K562 (cell line): ENCODE measurements around the gene ABHD14A. TPM values are rescaled to one million over a fixed set of nuclear protein-coding genes. Genes with fewer than 3 reads are reported as not detected.

Experiments
- ATAC-seq: fragments of 200-7000 bp; cut with Tn5 transposase; 3 replicates; pipeline ENCODE4 v1.9.1; 2020; ENCODE audit warnings: moderate library complexity
- BruUV-seq: library from RNA; stranded (reverse); fragments of 400-500 nt; replicated peaks from 2 replicates; lab custom pipeline; 2021; lab: Mats Ljungman, UMichigan
- CTCF ChIA-PET: fragments of 300-600 bp; formaldehyde crosslinking; extraction: SDS; loops from one replicate; lab custom pipeline; 2021; ENCODE audit warnings: low intra/inter-chr PET ratio; lab: Yijun Ruan, JAX
- POLR2A ChIA-PET: fragments of 300-600, 350-650 bp; sonication (Branson Sonifier 250); formaldehyde crosslinking; extraction: SDS; loops from one replicate; lab custom pipeline; 2021; ENCODE audit warnings: antibody characterized with exemption, inconsistent platforms; lab: Yijun Ruan, JAX
- DNase-seq, 4 experiments: peaks; one replicate each; pipeline versions ENCODE4 v3.0.0 to v3.0.0-alpha.2; 2011 to 2018; ENCODE audit warnings: low spot score in 3 of 4, mixed read lengths in 3 of 4; ENCODE audit errors: extremely low read depth in 1 of 4
- FAIRE-seq: peaks from 2 replicates; lab custom pipeline; 2011; peaks lifted over from hg19 to GRCh38; lab: Jason Lieb, UNC
- H2AFZ ChIP-seq: 2 replicates; pipeline ENCODE4 v1.6.0; 2011; ENCODE audit warnings: low read depth, low read length, control low read depth, inconsistent platforms
- H3K27ac ChIP-seq: fragments of 200-600 bp; 3 replicates; pipeline ENCODE4 v1.8.0; 2011; ENCODE audit warnings: low read depth, mild to moderate bottlenecking, control low read depth, inconsistent platforms, low read length, moderate library complexity, mixed read lengths; ENCODE audit errors: extremely low read depth
- H3K27me3 ChIP-seq, 2 experiments: fragments of 300-600 bp in 1 of 2; 2 replicates in 1 of 2; 3 replicates in 1 of 2; pipeline versions ENCODE4 v1.6.0 to v1.8.0; 2011; ENCODE audit warnings: inconsistent platforms in 2 of 2, low read length in 2 of 2, mild to moderate bottlenecking in 1 of 2, mixed read lengths in 1 of 2, moderate library complexity in 1 of 2; ENCODE audit not compliant: control insufficient read depth in 2 of 2, insufficient read depth in 2 of 2
- H3K36me3 ChIP-seq: fragments of 300-600 bp; 3 replicates; pipeline ENCODE4 v1.8.0; 2011; ENCODE audit warnings: mild to moderate bottlenecking, low read length, inconsistent platforms; ENCODE audit not compliant: control insufficient read depth, insufficient read depth
- H3K4me1 ChIP-seq, 2 experiments: fragments of 200-600 bp in 1 of 2; replicated peaks in 1 of 2; 2 replicates in 1 of 2; 3 replicates in 1 of 2; pipeline versions ENCODE4 v1.5.1 to v1.8.0; 2011; ENCODE audit warnings: inconsistent platforms in 2 of 2, low read length in 2 of 2, mild to moderate bottlenecking in 1 of 2, mixed read lengths in 1 of 2, moderate library complexity in 1 of 2; ENCODE audit not compliant: control insufficient read depth in 2 of 2, insufficient read depth in 2 of 2
- H3K4me2 ChIP-seq: 2 replicates; pipeline ENCODE4 v1.6.1; 2011; ENCODE audit warnings: low read length, control low read depth, inconsistent platforms, mixed read lengths; ENCODE audit not compliant: insufficient read depth
- H3K4me3 ChIP-seq: fragments of 200-600 bp; sonication (generic), shearing (Covaris generic); 2 replicates; pipeline ENCODE4 v1.5.1; 2016; ENCODE audit warnings: control low read depth, inconsistent platforms
- H3K79me2 ChIP-seq: fragments of 200-600 bp; 3 replicates; pipeline ENCODE4 v1.8.0; 2011; ENCODE audit warnings: low read length, inconsistent platforms; ENCODE audit not compliant: control insufficient read depth, insufficient read depth
- H3K9ac ChIP-seq, 2 experiments: 2 replicates each; pipeline versions ENCODE4 v1.6.0 to v1.6.1; 2011; ENCODE audit warnings: low read depth in 2 of 2, low read length in 2 of 2, control low read depth in 1 of 2, inconsistent platforms in 1 of 2, mild to moderate bottlenecking in 1 of 2, mixed read lengths in 1 of 2; ENCODE audit not compliant: insufficient read depth in 1 of 2
- H3K9me1 ChIP-seq: one replicate; pipeline ENCODE4 v1.6.0; 2011; ENCODE audit warnings: inconsistent platforms, mild to moderate bottlenecking, low read length, moderate library complexity; ENCODE audit not compliant: control insufficient read depth, insufficient read depth
- H3K9me3 ChIP-seq: replicated peaks from 2 replicates; pipeline ENCODE4 v1.5.1; 2011; ENCODE audit warnings: low read depth, low read length, inconsistent platforms; ENCODE audit not compliant: control insufficient read depth, insufficient read depth
- H4K20me1 ChIP-seq: replicated peaks from 2 replicates; pipeline ENCODE4 v1.6.1; 2011; ENCODE audit warnings: low read length, inconsistent platforms, mixed read lengths; ENCODE audit not compliant: control insufficient read depth, insufficient read depth
- CREB3L1 ChIP-seq: fragments of 450-650 bp; IDR thresholded peaks from 2 replicates; pipeline ENCODE4 v1.6.1; 2014; ENCODE audit warnings: low read depth, mild to moderate bottlenecking, moderate library complexity, borderline replicate concordance
- KDM1A ChIP-seq, 2 experiments: fragments of 450-650 bp; IDR thresholded peaks; 2 replicates each; pipeline ENCODE4 v1.6.1; 2016; ENCODE audit warnings: mild to moderate bottlenecking in 2 of 2
- ZNF707 ChIP-seq: fragments of 250-450 bp; sonication (Bioruptor Pico); conservative IDR thresholded peaks from 2 replicates; pipeline ENCODE4 v1.8.0; 2022; ENCODE audit warnings: inconsistent platforms, mild to moderate bottlenecking, moderate library complexity
- WGBS: fragments of 100-300 bp; shearing (Covaris generic); methylation state at CpG from one replicate; pipeline ENCODE4 v1.1.6; 2016; ENCODE audit warnings: low coverage, mixed read lengths; ENCODE audit not compliant: insufficient coverage; ENCODE audit errors: missing lambda C conversion rate; 5-methylcytosine and 5-hydroxymethylcytosine counted together
- in situ Hi-C: fragments of 300-500 bp; cut with MboI; formaldehyde crosslinking; loops from 4 replicates; pipeline ENCODE4 v1.15.0; 2018; ENCODE audit warnings: inconsistent platforms, mixed read lengths
- intact Hi-C: fragments of 100-400 bp; cut with micrococcal nuclease; formaldehyde crosslinking; loops from 2 replicates; pipeline ENCODE4 v1.14.2; 2022
- polyA plus RNA-seq, 8 experiments: library from polyadenylated mRNA; depleted of rRNA in 4 of 8; stranded (reverse) in 5 of 8; unstranded in 3 of 8; fragments of >200 nt; fragmentation: Nextera tagmentation in 2 of 8; fragmentation: Illumina TruSeq in 1 of 8; extraction: Ambion mirVana in 2 of 8; extraction: Trizol in 1 of 8; gene quantifications; 2 replicates each; pipeline versions ENCODE4 v1.2.1 to v1.2.3, GENCODE V29; 2011 to 2014; ENCODE audit warnings: inconsistent platforms in 1 of 8, missing spikeins in 1 of 8
- total RNA-seq, 7 experiments: library from RNA; depleted of rRNA in 6 of 7; stranded (reverse); fragments of >200 nt in 6 of 7; fragmentation: Illumina TruSeq in 2 of 7; extraction: Trizol in 2 of 7; gene quantifications; 2 replicates each; pipeline versions ENCODE4 v1.2.1 to v1.2.3, GENCODE V29; 2011 to 2021; ENCODE audit warnings: low replicate concordance in 1 of 7

The ABHD14A gene
- total and polyA plus RNA-seq, 9 of the 15 experiments (the other 6 are each of a cell fraction or from before 2014, with no cell fraction given): 0.90 to 10.5 (median 8.3) TPM

DNA sequence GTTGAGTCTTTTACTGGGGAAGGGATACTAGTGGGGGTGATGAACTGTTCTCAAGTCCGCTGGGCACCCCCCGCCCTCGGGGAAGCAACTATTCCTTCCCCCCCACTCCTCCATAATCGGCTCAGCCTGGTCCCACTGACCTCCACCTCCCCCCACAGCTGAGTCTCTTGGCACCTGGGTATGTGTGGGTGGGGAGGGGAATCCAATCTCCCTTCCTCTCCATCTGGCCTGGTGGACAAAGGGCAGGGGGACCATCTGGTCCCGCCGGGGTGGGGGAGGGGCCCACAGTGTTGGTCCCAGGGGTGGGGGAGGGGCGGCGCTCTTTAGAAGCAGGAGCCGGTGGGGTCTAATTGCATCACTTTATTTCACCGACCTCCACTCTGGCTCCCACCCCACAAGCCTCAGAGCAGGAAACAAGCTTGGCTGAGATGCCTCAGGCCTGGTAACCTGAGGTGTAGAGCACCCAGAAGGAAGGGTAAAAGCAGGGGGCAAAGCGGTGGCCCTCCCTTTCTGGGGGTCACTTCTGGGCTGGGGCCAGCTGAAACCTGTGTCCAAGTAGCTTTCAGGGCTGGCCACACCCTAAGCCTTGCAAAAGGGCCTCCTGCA lies 6.6 kb upstream of the ABHD14A start (continued):
- TF ChIP-seq CREB3L1: no peak

DNA sequence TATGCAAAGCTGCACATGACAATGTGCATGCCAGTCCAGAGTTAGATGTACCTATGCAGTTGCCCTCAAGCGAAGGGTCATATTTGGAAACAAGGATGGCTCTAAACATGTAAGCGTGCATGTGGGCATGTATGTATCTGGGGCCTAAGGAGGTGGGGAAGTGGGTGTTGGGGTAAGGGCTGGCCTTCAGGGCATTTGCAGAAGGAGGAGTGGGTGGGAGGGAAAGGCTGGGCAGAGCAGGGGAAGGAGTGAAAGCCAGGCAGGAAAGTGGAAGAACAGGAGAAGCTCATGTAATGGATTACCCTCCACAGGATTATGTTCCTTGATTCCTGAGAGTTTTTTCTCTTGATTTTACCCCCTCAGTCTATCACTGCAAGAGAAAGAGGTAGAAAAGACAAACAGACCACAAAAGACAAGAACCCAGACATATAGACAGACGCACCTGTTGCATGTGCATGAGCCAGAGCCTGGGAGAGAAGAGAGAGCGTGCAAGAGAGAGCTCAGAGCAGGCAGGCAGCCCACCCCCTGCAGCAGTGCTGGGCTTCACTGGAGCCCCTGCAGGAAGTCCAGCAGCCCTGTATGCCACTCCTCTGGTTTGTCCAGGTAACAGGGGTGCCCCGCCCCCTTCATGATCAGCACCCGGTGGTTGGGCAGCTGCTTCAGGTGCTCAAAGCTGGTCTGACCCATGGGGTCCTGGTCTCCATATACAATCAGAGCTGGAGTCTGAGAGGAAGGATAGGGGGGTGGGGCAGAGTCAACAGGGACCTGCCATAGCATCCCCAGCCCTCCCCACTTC lies 5.8 kb upstream of the ABHD14A start:
- BruUV-seq: TSS peak; percentile 37
- Histone ChIP-seq H3K9me3 (no peaks in the 10 kb centered on the region), H3K4me3 (no peak overlapping the region), H3K4me2 (no peak overlapping the region), H3K36me3 (peaks cover 38% of the 10 kb centered on the region; the same call in 1 of the 3 replicates), H3K27me3 (no peaks in the 10 kb centered on the region), H3K9ac (no peak overlapping the region), H3K27ac (no peak overlapping the region), H3K9me1 (peaks cover 3% of the 10 kb centered on the region), H3K4me1 (peaks cover 4 to 61% of the 10 kb centered on the region in 2 experiments), H3K79me2 (peaks cover 32% of the 10 kb centered on the region), H4K20me1 (0 out of 2 replicates have a peak, but pooled peaks cover 4% of the 10 kb centered on the region), H2AFZ (no peak overlapping the region)
- ChIA-PET POLR2A (interaction anchor here (0.5 to 1.4 kb wide), 4 partner anchors 9 to 254 kb away, joined by 3 to 5 read pairs (median 3); no protein-coding TSS in a partner anchor), CTCF (no interaction called here)
- in situ Hi-C loops (no loop called here), intact Hi-C loops (no loop called here)
- ATAC-seq (no peak), DNase-seq (no peak), FAIRE-seq (no peak)
- TF ChIP-seq KDM1A (IDR thresholded peaks at IDR 0.05) (peak in 1 of 2 experiments; percentile 11; a peak in 1 of 4 replicates), ZNF707 (no peak)
- WGBS: 71% methylated on average over 5 of the region's 6 CpGs
